GM21737 (cell line): Measurements from ENCODE around the gene GLIS1.

Experiments used
- ATAC-seq: cut with Tn5 transposase; IDR thresholded peaks from one replicate; pipeline ENCODE4 v1.9.1; 2021; ENCODE audit warnings: mild to moderate bottlenecking, moderate library complexity; ENCODE audit not compliant: unreplicated experiment

Gene GLIS1

GRCh38 chr1:53502641-53503432 is 236.1 kb downstream of the GLIS1 start:
- ATAC-seq: no peak

DNA sequence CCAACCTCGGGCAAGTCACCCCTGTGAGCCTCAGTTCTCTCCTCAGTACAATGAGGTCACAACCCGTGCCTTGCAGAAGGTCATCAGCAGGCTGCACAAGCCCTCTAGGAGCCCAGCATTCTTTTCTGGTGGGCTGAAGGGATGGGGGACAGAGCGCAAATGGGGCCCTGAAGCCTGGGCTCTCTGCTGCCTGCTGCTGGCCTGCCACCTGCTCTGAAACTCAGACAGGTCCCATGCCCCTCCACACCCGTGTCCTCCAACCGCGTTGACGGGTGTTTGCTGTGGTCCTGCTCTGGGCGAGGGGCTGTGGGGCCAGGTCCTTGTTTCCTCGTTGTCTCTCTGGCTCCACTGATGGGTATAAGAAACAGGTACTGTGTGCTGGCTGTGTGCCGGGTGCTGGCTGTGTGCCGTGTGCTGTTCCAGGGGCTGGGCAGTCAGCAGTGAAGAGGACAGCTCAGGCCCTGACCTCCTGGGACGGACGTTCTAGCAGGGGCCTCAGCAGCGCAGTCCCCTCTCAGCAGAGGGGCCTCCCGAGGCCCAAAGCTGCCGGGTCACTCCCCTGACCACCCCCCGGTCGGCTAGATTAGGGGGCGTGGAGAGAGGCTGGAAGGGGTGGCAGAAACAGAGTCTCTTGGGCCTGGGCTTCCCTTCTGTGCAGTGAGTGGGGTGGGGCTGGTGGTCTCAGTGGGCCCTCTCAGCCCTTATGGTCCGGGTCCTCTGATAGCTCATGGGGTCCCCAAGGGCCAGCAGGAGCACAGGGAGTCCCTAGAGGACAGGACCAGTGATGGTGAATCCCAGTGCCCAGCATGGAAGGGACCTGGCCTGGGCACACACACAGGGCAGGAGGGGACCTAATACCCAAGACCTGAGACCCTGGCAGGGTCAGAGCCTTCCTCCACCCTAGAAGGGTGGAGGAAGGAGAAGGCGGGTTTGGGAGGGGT is 237.6 kb downstream of the GLIS1 start:
- ATAC-seq: no peak

- ATAC-seq: no peak
Measured at GRCh38 chr1:53500204-53501064, 238.5 kb downstream of the GLIS1 start.

- ATAC-seq: no peak
Measured at GRCh38 chr1:53499257-53500203, 239.4 kb downstream of the GLIS1 start.

DNA sequence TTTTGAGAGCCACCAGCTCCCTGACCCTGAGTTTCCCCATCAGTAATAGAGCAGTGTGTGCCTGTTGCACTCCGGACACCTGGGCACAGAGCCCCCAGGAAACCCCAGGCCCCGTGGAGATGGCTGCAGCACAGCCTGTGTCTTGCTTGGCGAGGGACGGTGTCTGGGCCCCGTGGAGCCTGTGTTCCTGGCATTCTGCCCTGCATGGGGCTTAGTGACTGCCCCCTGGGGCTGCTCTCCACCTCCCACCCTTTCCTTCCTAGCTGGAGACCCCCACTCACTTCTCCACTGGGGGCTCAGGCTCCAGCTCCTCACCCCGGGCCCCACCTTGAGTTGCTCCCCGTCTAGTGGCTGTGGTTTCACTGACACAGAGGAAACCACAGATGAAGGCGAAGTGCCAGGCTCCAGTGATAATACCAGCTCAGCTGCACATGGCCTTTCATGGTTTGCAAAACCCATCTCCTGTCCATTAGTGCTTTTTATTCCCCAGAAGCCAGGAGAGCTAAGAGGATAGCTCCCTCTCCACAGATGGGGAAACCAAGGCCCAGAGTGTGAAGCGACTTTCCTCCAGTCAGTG is 240.3 kb downstream of the GLIS1 start:
- no peak for ATAC-seq

DNA sequence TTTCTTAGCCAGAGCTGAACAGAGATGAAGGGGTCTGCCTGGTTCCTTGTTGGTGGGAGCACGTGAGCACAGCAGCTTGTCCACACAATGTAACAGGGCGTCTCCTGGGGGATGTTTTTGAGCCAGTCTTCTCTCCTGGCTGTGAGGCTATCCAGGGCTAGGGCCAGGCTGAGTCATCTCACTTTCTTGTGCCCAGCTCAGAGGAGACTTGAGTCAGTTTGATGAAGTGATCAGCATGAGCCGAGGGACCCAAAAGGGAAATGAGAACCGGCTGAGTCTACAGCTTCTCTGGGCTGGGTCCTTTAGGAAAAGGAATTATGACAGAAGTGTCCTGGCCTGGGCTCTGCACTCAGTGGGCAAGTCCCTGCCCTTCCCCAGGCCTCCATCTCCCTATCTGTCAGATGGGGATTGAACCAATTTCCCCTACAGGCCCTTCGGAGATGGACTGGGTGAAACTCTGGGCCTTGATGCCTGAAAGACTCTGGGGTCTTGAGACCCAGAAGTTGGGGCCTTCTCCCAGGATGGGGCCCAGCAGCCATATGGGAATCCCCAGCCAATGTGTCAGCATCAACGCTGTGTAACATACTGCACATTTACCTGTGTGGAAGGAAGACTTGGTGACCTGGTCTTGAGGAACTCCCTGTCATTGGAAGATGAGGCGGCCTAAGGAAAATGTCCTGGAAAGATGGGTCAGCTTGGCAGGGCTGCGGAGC is 243.2 kb downstream of the GLIS1 start:
- ATAC-seq: no peak

DNA sequence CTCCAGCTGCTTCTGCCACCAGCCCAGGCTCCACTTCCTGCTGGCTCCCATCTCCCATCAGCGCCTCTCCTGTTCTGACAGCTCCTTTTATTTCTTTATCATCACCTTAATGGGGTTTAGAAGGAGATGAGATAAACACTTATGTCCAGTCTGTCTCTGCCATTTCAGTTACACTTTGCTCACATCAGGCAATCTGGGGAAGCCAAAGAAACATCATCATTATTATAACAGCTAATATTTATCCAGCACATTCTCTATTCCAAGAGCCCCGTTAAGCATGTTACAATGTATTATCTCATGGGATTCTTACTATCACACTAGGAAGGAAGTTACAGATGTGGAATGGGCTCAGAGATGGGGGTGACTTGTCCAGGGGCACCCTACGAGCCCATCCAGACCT is 248.6 kb downstream of the GLIS1 start:
- ATAC-seq: no peak

DNA sequence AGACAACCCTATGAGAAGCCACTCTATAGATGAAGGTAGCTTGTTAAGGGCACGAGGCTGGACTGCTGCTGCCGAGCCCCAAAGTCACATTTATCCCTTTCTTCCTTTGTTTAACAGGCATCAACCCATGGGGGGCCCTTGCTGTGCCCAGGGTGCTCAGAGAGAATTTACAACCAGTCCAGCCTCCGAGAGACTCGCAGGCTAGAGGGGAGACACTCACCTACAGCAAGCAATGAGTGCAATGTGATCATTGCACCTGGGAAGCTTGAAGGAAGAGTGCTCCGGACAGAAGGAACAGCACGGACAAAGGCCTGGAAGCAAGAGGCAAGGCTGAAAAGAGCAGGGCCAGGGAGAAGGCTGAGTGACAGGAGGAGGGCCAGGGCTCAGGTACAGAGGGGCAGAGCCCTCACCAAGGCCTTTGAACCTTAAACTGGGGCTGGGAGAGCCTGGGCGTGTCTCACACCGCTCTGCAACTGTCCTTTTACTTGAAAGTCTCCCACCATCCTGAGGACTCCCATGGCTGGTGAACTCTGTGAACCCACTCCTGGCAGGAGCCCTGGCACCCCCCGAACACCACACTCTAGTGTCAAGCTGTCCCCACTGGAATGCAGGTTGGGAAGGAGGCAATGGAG is 252.5 kb downstream of the GLIS1 start:
- no peak for ATAC-seq

GRCh38 chr1:53485478-53486394 is 253.2 kb downstream of the GLIS1 start:
- ATAC-seq: no peak

DNA sequence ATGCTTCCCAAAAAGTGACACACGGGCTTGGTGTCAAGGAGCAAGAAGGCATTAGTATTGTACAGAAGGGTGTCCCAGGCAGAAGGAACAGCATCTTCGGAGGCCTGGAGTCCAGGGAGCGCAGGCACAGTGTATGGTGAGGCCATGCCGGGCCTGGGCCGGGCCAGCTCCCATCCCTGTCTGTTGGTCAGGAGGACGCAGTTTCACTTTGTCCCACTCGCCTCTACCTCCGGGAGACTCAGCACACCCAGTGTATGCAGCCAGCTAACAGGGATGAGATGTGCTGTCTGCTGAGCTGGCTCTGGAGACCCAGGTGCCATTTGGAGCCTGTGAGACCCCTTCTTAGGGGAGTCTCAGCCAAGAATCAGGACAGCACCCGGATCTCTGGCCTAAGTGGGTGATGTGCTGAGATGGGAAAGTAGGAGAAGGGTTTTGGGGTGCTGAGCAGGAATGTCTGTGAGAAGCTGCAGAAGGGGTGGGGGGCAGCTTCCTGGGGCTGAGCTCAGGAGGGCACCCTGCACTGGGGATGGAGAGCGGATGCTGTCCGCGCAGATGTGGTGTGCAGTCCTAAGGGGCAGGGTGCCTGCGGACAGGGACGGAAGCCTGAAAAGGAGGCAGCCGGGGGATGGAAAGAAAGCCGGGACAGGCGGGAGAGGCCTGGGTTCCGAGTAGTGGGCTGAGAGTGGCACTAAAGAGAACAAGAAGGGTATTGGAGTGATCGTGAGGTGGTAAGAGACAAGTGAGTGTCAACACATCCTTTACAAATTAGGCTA is 254.1 kb downstream of the GLIS1 start:
- ATAC-seq: no peak

GRCh38 chr1:53483656-53484055 is 255.3 kb downstream of the GLIS1 start:
- no peak for ATAC-seq

GRCh38 chr1:53483170-53483569 is 255.8 kb downstream of the GLIS1 start:
- ATAC-seq: no peak

GRCh38 chr1:53482441-53483153 is 256.4 kb downstream of the GLIS1 start:
- no peak for ATAC-seq

GRCh38 chr1:53481456-53481855 is 257.5 kb downstream of the GLIS1 start:
- ATAC-seq: no peak

GRCh38 chr1:53480678-53481077 is 258.3 kb downstream of the GLIS1 start:
- ATAC-seq: no peak

DNA sequence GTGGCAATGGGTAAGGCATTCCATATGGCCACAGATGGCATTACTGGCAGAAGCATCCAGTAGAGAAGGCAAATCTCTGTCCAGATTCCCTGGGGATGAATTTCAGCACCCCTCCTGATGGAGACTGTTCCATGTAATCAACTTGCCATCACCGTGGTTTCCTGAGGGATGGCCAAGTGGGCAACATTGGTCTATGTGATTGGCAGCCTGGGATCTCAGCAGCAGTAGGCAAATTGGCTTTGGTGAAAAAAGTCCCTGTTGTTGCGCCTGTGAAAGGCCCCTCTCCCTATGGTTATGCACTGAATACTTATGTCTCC is 260.5 kb downstream of the GLIS1 start:
- no peak for ATAC-seq
